GM19395 (cell line): ENCODE measurements around the gene ANXA2R.
"Not testable (repeated sequence)": the region's sequence is repeated elsewhere in the genome, so short reads cannot be mapped to it uniquely, and the experiment has no call there.

Source experiments
- ATAC-seq: cut with Tn5 transposase; IDR thresholded peaks from one replicate; pipeline ENCODE4 v1.9.1; 2021; ENCODE audit warnings: mild to moderate bottlenecking, moderate library complexity; ENCODE audit not compliant: unreplicated experiment

ANXA2R gene

GRCh38 chr5:43061352-43062075, 21.4 kb upstream of the ANXA2R start:
- no peak for ATAC-seq

- ATAC-seq = not testable (repeated sequence)
Measured at GRCh38 chr5:43060020-43060419, 19.9 kb upstream of the ANXA2R start.

- not testable (repeated sequence) for ATAC-seq
Measured at GRCh38 chr5:43055098-43055497, 15.0 kb upstream of the ANXA2R start.

GRCh38 chr5:43051684-43052083, 11.6 kb upstream of the ANXA2R start:
- no peak for ATAC-seq

GRCh38 chr5:43050384-43050783, 10.3 kb upstream of the ANXA2R start:
- ATAC-seq = no peak

GRCh38 chr5:43049236-43049635, 9.1 kb upstream of the ANXA2R start:
- no peak for ATAC-seq

GRCh38 chr5:43046474-43046873, 6.4 kb upstream of the ANXA2R start:
- no peak for ATAC-seq

GRCh38 chr5:43045236-43045635, 5.1 kb upstream of the ANXA2R start:
- ATAC-seq = no peak

GRCh38 chr5:43044181-43044914, 4.2 kb upstream of the ANXA2R start:
- no peak for ATAC-seq

GRCh38 chr5:43043400-43043756, 3.3 kb upstream of the ANXA2R start:
- no peak for ATAC-seq

- peak; percentile 34 for ATAC-seq
Measured at GRCh38 chr5:43042626-43043399, 2.7 kb upstream of the ANXA2R start.

GRCh38 chr5:43042176-43042625, 2.1 kb upstream of the ANXA2R start:
- ATAC-seq = peak; percentile 29

- ATAC-seq = peak; percentile 16
Measured at GRCh38 chr5:43041669-43042175, 1.6 kb upstream of the ANXA2R start.

- ATAC-seq = no peak
Measured at GRCh38 chr5:43041110-43041668, 1.1 kb upstream of the ANXA2R start.

GRCh38 chr5:43039471-43040286, 440 bp downstream of the ANXA2R start:
- ATAC-seq = peak; percentile 10

- ATAC-seq = no peak
Measured at GRCh38 chr5:43039152-43039470, 1.0 kb downstream of the ANXA2R start.

GRCh38 chr5:43038496-43038989, 1.6 kb downstream of the ANXA2R start:
- ATAC-seq = no peak

- no peak for ATAC-seq
Measured at GRCh38 chr5:43037636-43038495, 2.3 kb downstream of the ANXA2R start.
